NCI-H2081 treated with DMSO at 0.1 percent for 48 hours (cell line): Measurements from ENCODE around the gene PTK7.

Experiments used
- DNase-seq: peaks from one replicate; lab custom pipeline; 2025; lab: John Stamatoyannopoulos, UW

The PTK7 gene

DNA sequence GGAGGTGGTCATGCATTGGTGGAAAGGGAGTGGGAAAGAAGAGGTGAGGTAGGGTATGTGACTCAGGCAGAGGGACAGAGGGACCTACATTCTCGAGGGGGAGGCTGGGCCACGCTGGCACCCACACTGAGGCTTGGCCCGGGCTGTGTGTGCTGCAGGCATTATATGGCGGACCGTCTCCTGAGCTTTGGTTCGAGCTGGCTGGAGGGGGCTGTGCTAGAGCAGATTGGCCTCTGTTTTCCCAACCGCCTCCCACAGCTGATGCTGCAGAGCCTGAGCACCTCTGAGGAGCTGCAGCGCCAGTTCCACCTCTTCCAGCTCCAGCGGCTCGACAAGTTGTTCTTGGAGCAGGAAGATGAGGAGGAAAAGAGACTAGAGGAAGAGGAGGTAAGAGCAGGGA lies 129.7 kb downstream of the PTK7 start:
- DNase-seq: no peak

DNA sequence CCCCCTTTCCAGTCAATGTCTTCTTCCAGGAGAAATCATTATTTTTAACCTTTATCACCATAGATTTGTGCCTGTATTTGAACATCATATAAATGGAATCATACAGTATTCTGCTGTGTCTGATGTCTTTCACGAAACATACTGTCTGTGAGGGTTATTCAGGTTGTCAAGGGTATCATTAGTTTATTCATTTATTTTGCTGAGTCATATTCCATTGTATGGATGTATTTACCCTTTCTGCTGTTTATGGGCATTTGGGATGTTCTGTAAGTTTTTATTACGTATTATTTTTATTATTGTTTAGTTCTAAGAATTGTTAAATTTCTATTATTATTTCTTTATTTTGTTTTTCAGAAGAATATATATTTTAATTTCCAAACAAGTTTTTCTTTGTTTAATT lies 131.2 kb downstream of the PTK7 start:
- no peak for DNase-seq
